Non-pigmented ciliary epithelial cell (primary cell): ENCODE data around the gene MIPEP.

Source experiments
- DNase-seq: peaks from one replicate; pipeline ENCODE4 v3.0.0-alpha.2; 2010; ENCODE audit warnings: low read depth

Gene MIPEP

DNA sequence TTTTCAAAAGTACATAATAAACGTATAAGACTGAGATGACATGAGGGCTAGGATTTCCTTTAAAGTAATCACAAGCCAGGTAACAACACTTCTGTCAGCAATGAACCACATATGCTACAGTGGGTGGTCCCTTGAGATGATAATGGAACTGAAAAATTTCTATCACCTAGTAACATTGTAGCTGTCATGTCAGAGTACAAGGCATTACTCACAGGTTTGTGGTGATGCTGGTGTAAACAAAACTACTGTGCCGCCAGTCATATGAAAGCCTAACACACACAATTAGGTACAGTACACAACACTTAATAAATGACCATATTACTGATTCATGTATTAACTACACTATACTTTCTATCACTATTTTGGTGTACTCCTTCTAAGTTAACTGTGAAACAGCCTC lies 36.8 kb downstream of the MIPEP start:
- DNase-seq, result no peak

DNA sequence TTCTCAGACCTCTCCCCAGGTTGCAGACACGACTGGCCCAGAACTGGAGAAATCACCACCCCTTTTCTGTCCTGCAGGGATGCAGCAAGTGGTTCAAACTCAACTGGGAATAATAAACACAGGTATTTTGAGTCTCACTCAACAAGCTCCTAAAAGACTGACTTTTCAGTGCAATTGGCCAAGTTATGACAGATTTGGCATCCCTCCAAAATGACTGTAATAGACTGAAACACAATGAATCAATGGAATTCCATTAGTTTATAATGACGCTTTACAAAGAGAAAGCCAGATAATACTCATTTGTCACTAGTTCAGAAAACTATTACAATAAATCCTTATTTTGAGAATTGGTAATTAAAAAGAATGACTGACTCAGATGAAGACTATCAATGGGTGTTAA lies 38.1 kb downstream of the MIPEP start:
- no peak for DNase-seq

DNA sequence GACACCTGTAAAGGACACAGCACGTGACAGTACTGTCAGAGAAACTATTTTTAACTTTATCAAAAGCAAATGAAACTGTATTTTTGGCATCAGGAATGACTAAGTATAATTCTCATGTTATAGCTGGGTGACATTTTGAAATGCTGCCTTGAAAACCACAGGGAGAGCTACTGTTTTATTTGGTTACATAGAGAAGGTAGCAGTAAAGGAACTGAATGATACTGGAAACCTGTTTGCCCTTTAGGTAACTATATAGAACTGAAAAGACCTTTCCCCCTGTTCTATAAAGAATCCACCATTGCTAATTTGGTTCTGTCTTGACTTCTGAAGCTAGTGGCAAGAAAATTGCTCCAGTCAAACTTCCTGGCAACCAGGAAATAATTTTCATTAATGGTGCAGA lies 39.1 kb downstream of the MIPEP start:
- no peak for DNase-seq

DNA sequence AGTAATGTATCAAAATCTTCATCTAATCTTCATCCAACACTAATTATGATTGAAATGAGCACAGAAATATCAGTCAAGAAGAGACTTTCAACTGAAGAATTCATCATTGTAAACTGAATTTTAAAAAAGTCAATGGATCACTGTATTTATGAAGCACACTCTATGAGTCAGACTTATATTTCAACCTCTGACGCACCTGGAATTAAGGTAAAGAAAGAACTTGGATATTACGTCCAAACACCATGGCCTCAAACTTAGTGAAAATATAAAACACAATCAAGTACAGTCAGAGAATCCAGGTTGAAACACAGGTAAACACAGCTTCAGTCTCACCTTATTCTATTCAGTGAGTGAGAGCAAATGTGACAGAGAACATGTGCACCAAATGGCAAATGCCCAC lies 39.5 kb downstream of the MIPEP start:
- DNase-seq, result no peak

DNA sequence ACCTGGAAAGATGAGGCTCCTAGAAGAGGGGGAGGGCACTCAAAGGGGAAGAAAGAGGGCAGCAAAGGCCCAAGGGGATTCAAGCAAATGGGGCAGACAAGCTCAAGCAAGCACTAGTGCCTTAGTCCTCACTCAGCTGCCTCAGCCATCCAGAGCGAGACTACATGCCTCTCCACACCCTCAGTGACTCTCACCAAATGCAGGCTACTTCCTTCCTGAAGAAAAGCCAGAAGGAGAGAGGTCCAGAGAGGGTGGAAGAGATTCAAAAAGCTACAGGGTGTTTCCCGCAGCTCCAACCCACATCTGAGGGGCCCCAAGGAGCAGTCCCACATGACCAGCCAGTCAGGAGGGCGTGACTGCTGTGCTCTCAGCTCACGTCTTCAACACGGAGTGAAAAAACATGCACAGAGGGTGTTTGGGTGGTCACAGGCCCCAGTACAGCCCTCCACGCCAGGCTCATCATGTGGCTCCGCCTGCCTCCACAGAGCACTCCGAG lies 40.5 kb downstream of the MIPEP start:
- DNase-seq, result no peak

DNA sequence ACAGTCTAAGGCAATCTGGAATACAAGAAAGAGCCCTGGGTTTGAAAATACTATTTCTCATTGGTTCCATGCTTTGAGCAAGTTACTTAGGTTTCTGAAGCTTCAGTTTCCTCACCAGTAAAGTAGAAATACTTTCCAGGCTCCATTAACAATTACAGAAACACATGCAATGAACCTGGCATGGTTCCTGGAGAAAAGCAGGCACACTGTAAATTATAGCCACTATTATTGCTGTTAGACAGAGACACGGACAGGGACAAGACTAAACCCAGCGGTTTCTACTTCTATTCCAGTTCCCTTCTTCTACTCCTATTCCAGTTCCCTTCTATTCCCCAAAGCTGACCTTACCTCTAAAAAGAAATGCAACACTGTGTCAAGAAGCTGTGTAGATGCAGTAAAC lies 41.2 kb downstream of the MIPEP start:
- DNase-seq, result no peak

DNA sequence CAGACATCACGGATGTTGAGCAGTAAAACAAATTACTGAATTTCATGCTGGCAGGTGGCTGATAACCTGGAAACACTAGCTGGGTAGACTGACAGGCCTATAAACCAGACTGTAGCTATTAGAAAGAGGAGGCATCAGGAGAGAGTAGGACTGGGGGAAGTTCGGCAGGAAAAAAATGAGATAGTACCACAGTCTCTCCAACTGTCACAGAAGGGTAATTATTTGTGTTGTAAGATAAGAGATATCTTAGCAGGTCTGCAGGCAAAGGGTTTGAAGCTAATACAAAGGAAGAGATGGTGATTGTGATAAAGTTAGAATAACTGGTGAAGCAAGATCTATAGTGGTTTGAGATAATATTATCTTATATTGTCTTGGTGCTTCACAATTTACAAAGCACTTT lies 41.7 kb downstream of the MIPEP start:
- no peak for DNase-seq

DNA sequence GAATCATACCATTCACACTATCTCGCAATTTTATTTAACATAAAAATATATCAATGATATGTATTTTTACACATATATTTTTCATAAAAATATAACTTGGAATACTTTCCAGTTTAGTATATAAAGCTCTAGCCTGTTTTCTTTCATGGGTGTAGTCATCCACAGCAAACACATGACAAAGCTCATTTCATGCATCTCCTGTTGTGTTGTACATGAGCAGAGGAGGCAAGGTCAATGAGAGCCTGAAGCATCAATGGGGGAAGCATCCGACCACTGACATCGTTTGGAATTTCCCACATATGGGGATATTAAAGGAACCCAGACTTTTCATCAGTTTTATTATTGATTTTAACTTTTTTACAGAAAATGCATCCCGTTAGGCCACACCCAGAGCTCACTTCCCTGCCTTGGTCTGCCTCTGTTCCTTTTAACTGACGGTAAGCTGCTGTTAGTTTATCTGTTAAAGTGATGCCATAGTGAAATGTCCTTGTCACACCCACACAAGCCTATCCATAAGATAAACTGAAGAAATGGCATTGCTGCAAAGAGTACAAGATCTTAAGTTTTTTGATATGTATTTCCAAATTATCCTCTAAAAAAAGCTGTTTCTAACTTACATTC lies 44.0 kb downstream of the MIPEP start:
- no peak for DNase-seq

DNA sequence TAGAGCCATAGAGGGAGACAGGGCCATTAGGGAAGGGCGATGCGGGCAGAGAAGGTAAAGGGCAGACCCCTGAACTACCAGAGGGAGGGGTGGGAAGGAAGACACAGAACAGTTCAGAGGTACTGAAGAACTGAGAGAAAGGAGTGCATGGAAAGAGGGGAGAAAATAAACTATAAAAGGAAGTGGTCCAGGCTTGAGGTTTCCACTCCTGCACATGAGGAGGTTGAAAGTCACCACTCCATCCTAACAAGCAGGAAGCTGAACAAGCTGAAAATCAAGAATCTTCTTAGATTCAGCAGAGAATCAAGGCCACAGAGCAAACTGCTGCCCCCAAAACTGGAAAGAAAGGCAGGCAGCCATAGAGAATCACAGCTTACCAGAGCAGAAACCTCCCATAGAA lies 45.1 kb downstream of the MIPEP start:
- DNase-seq, result no peak

DNA sequence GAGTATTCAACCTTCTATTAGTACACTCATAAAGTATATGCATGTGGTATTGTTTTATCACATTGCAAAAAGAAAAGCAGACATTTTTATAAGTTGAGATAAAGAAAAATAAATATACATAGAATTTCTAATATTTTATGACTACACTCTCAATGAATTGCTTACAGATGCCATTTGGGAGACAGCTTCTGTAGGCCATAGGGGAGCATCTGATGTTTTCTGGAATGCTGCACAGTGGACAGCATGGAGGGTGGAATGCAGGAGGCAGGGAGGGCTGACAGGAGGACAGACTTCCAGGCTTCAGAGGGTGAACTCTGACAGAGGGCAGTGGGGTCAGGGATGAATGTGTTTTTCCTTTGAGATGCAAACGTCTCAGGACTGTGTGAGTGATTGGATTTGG lies 45.8 kb downstream of the MIPEP start:
- DNase-seq, result no peak

DNA sequence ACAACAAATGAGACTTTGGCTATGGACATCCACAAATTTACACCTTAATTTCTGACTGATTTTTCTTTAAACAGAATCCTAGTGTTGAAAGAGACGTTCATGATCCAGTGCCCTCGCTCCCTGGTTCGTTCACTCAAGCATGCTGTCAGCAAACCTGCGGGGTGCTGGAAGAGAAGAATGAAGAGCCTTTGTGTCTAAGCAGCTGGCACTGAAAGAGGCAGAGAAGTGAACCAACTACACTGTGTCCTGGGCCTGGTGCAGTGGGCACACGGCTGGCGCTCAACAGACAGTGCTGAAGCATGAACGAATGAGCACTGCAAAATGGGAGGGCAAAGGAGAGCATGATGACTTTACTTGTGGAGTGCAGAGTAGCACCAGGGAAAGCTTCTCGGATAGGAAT lies 46.8 kb downstream of the MIPEP start:
- no peak for DNase-seq

DNA sequence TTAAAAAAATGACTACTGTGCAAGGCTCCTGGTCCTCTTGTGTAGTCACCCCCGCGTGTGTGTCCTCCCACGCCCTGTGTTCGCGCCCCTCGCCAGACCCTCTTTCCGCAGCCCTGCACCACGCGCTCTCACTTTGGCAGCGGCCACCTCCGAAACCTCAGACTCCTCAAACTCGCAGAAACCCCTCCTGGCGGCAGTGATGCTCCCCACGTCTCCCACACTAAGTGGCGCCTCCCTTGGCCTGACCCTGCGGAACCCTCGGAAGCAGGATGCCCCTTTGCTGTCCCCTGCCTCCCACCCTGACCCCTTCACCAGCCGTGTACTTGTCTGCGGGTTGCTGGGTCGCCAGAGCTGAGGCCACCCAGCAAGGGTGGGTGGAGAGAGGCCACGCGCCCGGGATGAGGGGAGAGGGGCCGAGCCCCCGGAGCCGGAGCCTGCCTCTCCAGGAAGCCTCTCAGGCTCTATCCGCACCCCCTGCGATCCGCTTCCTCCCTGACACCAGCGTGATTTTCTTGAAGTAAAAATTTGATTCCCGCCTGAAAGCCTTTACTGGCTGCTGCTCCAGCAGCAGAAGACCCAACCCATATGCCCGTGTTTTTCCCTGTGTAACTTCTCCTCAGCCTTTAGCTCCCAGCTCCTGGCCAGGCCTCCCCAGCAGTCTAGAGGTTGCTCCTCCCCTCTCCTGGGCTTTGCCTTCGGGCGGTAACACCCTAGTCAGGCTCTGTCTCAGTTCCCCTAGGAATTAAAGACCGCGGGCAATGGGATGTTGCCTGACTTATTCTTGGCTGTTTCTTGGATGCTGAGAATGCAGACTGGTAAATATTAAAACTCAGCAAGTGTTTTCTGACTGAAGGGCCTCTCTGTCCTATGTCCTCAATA lies 55.2 kb downstream of the MIPEP start:
- DNase-seq, result no peak

DNA sequence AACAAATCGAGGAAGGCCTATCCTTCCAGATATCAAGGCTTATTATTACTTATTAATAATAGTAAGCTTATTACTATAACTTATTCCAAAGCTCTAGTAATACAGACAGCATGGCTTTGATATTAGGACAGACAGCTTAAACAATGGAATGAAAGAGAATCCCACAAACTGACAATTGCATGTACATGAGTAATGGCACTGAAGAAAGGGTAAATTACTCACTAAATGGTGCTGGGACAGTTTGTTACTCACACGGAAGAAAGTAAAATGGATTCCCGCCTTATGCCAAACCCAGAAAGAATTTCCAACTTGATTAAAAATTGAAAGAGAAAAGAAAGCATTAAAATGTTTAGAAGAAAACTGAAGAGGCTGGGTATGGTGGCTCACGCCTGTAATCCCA lies 60.3 kb downstream of the MIPEP start:
- DNase-seq, result peak; percentile 20

DNA sequence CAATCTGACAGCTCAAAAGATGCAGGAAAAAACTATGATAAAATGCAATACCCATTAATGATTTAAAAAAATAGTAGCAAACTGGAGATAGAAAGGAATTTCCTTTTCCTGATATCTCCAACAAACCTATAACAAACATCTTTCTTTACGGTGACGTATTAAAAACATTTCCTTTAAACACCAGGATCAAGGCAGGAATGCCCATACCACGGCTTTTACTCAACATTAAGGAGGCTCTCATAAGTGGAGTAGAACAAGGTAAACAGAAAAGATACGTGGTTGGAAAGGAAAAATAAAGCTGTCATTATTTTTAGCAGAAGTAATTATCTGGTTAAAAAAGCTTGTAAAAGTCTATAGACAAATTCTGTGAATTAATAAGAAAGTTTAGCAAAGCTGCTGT lies 61.1 kb downstream of the MIPEP start:
- no peak for DNase-seq

DNA sequence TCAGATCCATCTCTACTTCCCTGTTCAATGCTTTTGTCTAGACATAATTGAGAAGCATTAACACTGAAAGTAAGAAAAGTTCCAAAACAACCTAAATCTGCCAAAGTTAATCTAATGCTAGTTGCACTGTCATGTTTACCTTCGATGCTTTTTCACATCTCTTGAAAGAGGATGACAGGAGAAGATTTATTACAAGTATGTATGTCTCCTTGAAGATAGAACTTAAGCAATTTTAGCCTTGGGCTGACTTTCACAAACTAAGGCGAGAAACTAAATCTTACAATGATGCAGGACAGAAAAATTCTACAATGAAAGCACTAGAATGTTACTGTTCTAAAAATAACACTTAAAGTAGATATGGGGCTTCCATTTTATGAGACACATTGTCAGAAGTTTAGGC lies 64.0 kb downstream of the MIPEP start:
- no peak for DNase-seq

DNA sequence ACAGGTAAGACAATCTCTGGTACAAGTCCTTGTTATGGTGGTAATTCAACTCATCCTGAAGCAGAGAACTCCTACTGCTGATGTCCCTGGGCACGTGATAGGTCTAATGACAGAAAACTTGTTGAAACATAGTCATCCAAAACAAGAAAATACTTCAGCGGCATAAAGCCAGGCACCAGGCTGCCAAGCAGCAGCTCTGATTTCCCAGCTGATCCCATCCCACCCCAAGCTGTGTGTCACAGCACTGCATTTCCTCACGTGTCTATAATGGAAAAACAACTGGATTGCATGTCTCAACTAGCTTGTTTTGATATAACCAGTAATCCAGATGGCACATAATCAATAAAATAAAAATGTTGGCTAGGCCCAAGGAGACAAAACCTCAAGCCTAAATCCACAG lies 64.8 kb downstream of the MIPEP start:
- no peak for DNase-seq

DNA sequence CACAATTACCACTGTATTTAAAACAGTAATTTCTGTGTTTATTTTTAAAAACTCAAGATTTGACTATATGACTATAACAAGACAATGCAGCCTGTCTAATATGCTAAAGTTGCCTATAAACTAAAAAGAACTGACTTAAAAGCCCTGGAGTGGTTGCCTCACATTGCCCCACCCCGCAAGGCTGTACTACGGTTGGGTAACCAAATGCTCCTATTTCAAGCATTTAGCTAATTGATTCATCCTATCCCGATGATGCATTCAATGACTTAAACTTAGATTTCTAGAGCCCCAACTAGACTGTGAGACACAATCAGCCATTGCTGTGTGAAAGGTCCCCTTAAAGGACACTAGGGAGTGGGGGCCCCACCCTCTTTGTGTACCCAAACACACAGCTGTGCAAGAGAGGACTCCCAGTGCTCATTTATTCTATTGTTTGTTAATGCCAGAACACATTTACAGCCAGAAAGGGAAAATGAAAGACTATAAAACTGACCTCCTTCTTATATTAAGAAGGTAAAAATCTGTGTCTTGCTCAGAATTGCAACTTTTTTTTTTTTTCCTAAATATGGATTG lies 66.9 kb downstream of the MIPEP start:
- no peak for DNase-seq

DNA sequence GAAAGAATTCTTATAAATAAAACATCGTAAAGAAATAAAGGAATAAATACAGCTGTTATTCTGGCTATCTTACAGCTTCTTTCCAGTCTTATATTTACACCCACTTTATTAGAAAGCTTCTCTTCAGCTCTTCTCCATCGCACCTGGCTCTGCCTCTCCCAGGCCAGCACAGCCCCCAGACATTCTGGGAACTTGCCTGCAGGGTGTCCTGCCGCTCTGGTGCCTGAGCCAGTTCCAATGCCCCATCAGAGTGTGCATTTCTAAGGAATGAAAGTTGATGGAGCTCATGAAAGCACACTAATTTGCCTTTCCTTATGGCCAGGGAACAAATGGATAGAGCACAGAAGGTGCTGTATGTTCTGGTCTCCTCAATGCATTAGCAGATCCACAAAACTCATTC lies 68.7 kb downstream of the MIPEP start:
- DNase-seq, result no peak

DNA sequence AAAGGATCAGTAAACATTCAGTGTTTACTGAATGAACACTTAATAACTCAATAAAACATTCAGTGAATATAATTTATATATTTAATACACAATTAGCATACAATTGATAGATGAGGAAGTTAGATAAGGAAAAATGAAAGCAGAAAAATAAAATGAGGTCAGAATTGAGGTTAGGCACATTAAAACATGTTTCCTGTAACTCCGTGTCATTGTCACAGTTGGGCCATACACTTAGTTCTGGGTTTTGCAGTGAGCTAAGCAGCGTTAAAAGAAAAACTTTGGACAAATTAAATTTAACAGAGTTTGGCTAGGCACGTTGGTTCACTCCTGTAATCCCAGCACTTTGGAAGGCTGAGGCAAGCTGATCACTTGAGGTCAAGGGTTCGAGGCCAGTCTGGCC lies 71.4 kb downstream of the MIPEP start:
- DNase-seq, result no peak

DNA sequence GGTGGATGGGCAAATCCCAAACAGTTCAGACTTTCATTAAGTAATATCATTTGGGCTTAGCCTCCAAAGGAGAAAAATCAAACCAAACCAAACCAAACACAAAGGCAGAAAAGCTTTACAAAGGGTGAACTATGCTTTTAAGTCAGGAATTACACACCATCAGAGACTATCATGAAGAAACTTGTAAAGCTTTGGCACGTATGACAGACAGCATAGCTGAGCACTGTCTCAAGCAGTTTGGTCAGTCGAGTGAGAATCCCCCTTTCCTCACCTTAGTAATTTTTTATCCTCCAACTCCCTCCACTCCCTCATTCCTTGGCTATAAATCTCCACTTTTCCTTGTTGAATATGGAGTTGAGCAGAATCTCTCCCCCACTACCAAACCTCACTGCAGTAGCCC lies 72.1 kb downstream of the MIPEP start:
- no peak for DNase-seq

DNA sequence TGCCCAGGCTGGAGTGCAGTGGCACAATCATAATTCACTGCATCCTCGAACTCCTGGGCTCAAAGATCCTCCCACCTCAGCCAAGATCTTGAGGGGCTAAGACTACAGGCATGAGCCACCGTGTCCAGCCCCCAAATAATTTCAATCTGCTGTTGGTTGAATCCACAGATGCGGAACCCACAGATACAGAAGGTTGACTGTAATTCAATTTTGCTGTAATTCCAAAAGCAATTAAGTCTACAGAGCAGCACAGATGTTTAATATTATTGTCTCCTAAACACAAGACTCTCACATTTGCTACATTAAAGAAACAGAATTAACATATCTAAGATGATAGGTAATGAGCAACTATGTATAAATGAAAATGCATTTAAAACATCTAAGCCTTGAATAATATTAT lies 75.6 kb downstream of the MIPEP start:
- DNase-seq, result no peak

DNA sequence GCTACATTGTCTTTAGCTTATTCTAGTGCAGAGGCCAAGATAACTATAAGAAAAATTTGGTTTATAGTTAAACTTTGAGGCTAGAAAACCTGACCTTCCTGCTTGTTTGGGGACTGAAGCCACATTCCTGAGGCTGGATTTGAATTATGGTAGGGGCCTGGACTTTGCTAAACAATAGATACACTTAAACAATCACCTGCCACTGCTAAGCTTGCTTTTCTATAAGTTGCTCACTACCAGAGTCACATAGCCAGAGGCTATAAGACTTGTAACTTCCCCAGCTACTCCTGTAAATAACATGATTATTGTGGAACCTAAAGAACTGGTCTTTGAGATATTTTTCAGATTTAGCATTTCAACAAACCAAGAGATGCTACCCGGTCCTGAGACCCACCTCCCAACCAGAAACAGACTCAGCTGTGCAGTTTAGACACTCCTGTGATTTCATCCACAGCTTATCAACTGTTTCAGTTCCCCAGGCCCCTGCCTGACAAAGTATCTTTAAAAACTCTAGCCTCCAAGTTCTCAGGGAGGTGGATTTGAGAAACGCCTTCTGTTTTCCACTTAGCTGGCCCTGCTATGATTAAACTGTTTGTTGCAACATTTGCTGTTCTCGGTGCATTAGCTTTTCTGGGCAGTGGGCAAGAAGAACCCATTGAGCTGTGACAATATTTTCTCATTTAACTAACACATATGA lies 77.7 kb downstream of the MIPEP start:
- DNase-seq, result no peak
